Transverse colon (tissue), 4 donors: Measurements from ENCODE around the gene KTN1.

Experiments
- CTCF ChIP-seq, 5 experiments: fragments of 200-600 bp in 3 of 5; fragments of 450-650 bp in 2 of 5; sonication (generic) in 3 of 5; IDR thresholded peaks; 1 replicate in 2 of 5; 2 replicates in 3 of 5; pipeline ENCODE4 v1.5.1; 2016 to 2017; ENCODE audit warnings: antibody characterized with exemption in 5 of 5, inconsistent platforms in 3 of 5, mild to moderate bottlenecking in 2 of 5, moderate library complexity in 1 of 5
- EP300 ChIP-seq: sonication (generic); formaldehyde crosslinking; IDR thresholded peaks from one replicate; pipeline ENCODE4 v1.6.1; 2017; ENCODE audit warnings: antibody characterized with exemption, low read depth
- POLR2A ChIP-seq: fragments of 450-650 bp; IDR thresholded peaks from one replicate; pipeline ENCODE4 v1.6.1; 2016; ENCODE audit warnings: antibody characterized with exemption, mild to moderate bottlenecking, moderate library complexity
- POLR2AphosphoS5 ChIP-seq, 3 donors: sonication (generic); formaldehyde crosslinking; IDR thresholded peaks; one replicate each; pipeline ENCODE4 v1.6.1; 2016; ENCODE audit warnings: antibody characterized with exemption in 3 of 3

GRCh38 chr14:55645145-55645544 is 65.1 kb downstream of the KTN1 start:
- TF ChIP-seq CTCF (IDR thresholded peaks at IDR 0.05): no peak
- TF ChIP-seq POLR2AphosphoS5 (IDR thresholded peaks at IDR 0.05): no peak
- no peak for TF ChIP-seq EP300
- no peak for TF ChIP-seq POLR2A
